ENCODE data around the gene LGI4.

DNA sequence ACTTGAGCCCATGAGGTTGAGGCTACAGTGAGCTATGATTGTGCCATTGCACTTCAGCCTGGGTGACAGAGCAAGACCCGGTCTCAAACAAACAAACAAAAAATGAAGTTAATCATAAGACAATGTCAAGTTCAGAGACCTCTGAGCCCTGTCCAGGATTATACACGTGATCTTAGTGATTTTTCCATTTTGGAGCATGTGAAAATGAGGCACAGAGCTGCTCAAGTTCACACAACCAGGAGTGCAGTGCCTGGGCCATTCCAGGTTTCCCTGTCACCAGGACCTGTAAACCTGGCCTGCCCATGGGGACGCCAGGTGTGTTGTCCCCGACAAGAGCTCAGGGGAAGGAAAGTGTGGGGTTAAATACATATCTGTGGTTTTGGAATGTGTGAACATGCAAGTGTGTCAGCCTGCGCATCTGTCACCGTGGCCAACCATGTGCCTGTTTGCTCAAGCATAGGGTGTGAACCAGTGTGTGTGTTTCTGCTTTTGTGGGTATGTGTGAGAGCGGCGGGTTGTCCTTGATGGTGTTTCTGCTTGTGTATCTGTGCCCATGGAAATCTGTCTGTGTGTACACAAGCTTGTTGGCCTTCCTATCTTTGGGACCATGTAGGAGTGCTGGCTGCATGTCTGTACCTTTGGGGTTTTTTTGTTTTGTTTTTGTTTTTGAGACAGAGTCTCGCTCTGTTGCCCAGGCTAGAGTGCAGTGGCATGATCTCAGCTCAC is 2.3 kb upstream of the LGI4 start:
- TF ChIP-seq, protein P1, sequence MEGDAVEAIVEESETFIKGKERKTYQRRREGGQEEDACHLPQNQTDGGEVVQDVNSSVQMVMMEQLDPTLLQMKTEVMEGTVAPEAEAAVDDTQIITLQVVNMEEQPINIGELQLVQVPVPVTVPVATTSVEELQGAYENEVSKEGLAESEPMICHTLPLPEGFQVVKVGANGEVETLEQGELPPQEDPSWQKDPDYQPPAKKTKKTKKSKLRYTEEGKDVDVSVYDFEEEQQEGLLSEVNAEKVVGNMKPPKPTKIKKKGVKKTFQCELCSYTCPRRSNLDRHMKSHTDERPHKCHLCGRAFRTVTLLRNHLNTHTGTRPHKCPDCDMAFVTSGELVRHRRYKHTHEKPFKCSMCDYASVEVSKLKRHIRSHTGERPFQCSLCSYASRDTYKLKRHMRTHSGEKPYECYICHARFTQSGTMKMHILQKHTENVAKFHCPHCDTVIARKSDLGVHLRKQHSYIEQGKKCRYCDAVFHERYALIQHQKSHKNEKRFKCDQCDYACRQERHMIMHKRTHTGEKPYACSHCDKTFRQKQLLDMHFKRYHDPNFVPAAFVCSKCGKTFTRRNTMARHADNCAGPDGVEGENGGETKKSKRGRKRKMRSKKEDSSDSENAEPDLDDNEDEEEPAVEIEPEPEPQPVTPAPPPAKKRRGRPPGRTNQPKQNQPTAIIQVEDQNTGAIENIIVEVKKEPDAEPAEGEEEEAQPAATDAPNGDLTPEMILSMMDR (IDR thresholded peaks at IDR 0.05), result no peak
- TF ChIP-seq POLR2A (IDR thresholded peaks at IDR 0.05) (no peak), POLR2AphosphoS5 (IDR thresholded peaks at IDR 0.05; ENCODE audit: insufficient read depth in 1 of 2, low read depth in 1 of 2) (no peak)

All from vagina (tissue), 2 donors.